ENCODE measurements around the gene AGPAT1.
"Not testable (repeated sequence)": the region's sequence is repeated elsewhere in the genome, so short reads cannot be mapped to it uniquely, and the experiment has no call there.

The AGPAT1 gene, protein sequence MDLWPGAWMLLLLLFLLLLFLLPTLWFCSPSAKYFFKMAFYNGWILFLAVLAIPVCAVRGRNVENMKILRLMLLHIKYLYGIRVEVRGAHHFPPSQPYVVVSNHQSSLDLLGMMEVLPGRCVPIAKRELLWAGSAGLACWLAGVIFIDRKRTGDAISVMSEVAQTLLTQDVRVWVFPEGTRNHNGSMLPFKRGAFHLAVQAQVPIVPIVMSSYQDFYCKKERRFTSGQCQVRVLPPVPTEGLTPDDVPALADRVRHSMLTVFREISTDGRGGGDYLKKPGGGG

DNA sequence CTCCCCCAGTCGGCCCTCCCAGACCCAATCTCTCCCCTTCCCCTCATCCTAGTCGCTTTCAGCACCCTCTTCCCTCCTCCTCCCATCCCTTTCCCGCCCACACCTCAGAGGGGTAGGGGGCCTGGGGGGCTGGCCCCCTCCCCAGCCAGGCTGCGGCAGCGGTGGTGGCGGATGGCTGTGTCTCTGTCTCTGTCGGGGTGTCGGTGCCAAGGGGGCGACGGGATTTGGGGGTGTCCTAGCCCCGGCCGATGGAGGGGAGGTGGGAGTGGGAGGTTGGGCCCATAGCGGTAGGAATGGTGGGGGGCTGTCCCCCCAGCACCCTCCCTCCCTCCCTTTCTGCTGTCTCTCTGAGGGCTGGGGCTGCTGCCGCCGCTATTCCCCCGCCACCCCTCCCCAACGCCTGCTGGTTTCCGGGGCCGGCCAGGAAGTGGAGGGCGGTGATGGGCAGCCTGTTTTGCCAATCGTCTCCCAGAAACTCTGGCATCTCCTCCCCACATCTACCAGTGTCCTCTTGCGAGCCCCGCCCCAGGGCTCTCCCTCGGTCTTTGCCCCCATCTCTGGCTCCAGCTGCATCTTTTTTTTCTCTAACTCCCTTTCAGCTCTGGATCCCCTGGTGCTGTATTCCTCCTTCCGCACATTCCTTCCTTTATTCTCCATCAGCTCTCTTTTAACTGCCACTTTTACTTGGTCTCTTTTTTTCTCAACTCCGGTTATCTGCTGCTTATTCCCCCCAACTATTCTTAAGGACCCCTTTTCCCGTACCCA lies at the start of gene AGPAT1:
AGPAT1 (minus strand) TSS at position 374 of the 765 bp plus-strand sequence. CDS start 4,588 bp downstream, outside the sequence.
- peak; percentile 94 for DNase-seq (ENCODE audit: low spot score)

DNA sequence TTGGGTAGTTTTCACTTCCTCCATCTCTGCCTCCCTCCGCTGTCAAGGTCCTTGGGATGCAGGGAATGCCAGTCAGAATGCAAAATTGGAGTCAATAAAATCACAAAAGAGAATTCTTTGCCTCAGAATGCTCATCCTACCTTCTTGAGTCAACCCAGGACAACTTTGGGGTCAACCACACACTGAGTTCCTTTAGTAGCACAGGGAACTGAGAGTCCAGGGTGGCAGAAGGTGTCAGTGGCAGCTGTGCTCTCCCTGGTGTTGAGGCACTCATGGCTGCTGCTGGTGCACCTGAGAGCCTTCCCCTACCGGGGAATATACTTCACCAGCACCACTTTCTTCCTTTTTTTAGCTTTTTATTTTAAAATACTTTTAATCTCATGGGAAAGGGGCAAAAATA lies 48.8 kb upstream of the AGPAT1 start:
- no peak for DNase-seq (ENCODE audit: low spot score)

DNA sequence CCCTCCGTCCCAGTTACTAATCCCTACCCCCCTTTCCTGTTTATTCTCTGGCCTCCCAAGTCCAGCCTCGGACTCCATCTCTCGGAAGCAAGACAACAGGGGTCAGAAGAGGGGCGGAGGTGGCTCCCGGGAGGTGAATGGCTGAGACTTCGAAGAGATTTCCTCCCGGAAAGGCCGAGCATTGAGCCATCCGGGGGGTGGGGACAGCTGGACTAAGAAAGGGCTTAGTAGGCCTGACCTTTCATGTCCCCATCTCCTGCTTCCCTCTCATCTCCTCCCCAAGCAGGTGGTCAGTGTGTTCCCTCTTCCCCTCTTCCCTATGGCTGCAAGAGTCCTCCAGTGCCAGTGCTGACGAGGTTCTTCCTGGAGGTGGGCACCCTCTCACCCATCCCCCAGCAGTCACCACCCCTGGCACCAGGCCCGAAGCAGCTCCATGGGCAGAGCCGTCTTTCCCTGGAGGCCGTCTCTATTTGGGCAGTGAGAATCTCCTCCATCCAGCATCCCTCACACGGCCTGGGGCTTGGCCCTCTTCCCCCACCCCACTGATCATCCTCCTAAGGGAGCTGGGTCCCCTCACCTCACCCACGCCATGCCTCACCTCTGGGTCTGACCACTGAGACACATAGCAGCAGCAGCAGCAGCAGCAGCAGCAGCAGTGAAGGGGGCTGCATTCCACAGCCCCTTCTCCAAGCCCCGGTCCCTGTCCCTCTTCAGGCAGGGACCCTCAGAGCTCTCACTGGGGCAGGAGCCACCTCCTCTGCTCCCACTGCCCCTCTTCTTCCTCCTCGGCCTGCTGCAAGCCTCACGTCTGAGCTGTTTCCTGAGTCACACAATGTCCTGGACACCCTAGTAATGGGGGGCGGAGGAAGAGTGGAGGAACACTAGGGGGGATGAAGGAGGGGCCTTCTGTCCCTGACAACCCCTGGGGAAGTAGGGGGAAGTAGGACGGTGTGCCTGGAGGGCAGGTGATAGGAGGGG lies 47.7 kb upstream of the AGPAT1 start, which contains the start of gene NOTCH4:
NOTCH4 (minus strand) TSS at position 810 of the 978 bp plus-strand sequence; CDS start at position 671, 139 bp downstream.
- no peak for DNase-seq (ENCODE audit: low spot score)

DNA sequence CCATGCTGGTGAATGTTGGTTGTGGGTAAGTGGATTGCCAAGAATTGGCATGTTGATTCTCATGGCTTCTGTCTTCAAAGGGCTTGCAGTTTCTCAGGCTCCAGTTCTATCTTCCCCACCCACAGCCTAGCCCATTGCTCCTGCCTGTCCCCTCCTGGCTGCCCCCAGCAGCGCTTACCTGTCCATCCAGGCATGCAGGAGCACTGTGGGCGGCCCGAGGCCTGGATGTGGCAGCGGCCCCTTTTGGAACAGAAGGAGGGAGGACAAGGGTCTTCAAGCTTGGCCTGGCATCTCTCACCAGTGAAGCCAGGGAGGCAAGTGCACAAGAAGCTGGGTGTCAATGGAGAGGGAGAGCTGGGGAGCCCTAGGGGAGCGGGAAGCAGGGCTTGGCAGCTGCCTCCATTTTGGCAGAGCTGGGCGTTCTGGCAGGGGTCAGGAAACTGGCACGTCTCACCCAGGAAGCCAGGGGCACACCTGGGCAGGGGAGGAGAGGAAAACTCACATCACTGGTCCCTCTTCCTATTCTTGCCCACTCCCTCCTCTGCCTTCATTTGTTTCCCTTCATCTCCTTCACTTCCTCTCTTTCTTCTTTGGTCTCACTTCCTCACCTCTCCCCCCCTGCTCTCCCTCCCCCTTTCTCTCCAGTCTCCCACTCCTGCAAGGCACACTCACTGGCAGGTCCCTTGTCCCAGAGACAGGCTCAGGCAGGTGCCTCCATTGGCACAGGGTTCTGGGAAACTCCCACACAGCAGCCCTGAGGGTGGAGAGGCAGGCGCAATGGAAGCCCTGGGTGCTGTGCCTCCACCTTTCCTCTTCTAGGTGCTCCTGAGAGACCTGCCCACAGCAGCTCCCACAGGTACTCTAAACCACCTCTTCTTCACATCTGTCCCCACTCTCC lies 46.7 kb upstream of the AGPAT1 start:
- DNase-seq (ENCODE audit: low spot score), result no peak

DNA sequence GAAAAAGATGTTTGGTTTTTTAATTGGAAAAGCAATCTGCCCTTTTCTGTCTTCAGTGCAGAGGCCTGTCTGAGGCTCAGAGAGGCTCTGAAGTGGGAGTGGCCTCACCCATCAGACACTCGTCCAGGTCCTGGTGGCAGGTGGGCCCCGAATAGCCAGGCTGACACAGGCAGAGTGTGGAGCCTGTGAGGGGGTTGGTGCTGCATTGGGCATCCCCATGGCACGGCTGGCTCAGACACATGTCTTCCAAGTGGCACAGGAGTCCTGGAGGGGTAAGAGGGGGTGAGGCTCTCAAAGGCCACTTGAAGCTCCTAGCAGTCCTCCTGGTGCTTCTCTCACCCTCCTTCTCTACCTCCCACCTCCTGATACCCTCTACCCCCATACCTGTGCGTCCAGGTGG lies 44.1 kb upstream of the AGPAT1 start:
- DNase-seq (ENCODE audit: low spot score), result no peak

DNA sequence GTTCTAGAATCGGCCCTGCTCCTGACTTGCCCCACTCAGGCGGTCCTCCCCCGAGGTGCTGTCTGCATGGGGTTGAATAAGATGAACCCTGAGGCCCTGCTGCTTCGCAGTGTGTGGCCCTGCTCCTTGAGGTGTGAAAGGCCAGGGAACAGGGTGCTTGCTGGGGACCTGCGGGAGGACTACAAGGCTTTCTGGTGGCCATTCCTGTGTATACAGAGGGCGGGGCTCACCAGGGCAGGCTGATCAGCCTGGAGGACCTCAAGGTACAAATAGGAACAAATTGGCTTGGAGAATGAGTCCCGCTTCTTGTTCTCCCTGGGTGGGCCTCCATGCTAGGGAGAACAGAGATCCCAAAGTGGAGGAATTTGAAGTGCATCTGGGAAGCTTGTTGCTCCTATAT lies 42.3 kb upstream of the AGPAT1 start:
- no peak for DNase-seq (ENCODE audit: low spot score)

DNA sequence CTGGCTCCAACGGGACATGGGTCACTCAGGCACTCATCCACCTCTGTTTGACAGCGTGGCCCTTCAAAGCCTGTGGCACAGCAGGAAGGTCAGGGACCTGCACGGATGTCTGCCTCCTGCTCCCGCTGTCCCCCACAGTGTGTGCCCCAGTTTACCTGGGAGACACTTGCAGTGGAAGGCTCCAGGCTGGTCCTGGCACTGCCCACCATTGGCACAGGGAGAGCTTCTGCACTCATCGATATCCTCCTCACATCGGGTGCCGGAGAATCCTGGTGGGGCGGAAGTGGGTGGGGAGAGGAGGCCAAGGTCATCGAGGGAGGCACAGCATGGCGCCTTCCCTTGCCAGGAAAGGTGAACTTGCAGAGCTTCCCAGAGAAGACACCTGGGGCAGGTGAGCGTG lies 41.1 kb upstream of the AGPAT1 start:
- DNase-seq (ENCODE audit: low spot score), result no peak

DNA sequence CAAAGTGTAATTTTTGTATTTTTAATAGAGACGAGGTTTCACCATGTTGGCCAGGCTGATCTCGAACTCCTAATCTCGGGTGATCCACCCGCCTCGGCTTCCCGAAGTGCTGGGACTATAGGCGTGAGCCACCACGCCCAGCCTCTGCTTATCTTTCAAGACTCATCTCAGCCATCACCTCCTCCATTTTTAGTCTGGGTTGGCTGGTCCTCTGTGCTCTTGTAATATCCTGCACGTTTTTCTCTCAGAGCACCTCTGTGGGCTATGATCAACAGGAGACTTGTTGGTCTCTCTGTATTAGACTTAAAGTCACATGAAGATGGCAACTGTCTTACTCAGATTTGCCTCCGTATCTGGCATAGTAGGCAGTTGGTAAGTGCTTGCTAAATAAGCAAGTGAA lies 40.4 kb upstream of the AGPAT1 start:
- DNase-seq (ENCODE audit: low spot score), result no peak

DNA sequence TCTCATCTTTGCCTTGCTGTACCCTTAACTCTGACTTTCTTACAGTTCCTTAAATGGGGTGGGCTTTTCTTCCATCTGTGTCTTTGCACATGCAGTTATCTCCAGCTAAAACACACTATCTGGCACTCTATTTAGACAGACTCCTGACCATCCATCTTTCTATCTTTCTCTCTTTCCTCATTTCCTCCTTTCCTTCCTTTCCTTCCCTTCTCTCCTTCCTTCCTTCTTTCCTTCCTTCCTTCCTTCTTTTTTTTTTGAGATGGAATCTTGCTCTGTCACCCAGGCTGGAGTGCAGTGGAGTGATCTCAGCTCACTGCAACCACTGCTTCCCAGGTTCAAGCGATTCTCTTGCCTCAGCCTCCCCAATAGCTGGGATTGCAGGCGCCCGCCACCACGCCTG lies 39.7 kb upstream of the AGPAT1 start:
- no peak for DNase-seq (ENCODE audit: low spot score)

DNA sequence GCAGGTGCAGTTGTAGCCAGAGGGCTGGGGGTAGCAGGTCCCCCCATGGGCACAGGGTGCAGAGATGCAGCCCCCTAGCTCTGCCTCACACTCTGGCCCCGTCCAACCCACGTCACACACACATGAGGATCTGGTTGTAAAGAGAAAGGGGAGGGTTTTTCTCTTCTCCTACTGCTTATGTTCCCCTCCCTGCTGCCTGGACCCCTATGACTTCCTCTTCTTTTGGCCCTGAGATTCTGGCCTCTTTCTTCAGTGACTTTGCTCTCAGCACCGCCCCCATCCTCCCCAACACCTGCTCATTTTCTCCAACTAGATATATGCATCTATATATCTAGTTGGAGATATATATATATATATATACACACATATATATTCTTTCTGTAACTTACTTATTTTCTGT lies 38.2 kb upstream of the AGPAT1 start:
- no peak for DNase-seq (ENCODE audit: low spot score)

DNA sequence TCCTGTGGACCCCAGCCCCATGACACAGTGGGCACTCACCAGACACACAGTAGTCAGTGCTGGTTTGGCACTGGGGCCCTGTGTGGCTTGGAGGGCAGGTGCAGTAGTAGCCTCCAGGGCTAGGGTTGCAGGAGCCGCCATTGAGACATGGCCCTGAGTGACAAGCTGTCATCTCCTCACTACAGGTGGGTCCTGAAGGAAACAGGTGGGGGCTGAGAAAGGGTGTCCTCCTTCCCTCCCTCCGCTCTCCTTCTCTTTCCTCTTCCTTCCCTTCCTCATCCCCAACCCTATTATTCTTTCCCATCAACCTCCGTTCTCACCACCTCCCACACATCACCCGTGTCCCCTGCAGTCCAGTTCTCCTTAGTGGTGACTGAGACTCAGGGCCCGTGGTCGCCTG lies 37.8 kb upstream of the AGPAT1 start:
- DNase-seq (ENCODE audit: low spot score), result no peak

DNA sequence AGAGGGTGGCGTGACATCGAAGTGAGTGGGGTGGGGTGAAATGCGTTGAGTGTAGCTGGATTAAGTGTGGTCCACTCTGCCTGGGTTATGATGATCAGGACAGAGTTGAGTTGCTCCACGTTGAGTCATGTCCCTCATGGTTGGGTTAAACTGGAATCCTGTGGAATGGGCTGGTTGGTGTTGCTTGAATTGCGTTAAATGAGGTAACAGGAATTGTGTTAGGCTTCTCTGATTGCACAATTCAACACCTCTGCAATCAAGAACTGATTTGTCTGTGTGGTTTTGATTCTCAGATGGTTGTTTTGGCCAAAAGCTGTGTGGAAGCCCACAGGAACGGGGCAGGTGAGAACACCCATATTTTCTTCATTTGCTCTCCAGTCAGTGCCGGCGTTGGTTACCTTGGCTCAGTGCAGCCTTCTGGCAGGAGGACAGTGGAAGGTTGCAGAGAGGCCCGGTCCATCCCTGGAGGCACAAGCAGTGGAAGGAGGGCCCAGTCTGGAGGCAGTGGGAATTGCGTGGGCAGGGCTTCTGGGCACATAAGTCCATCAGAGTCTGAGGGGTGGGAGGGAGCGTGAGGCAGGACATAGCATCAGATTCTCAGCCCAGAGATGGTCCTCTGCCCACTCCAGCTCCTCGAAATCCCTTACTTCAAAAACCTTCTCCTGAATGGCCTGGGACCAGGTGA lies 36.3 kb upstream of the AGPAT1 start:
- no peak for DNase-seq (ENCODE audit: low spot score)

DNA sequence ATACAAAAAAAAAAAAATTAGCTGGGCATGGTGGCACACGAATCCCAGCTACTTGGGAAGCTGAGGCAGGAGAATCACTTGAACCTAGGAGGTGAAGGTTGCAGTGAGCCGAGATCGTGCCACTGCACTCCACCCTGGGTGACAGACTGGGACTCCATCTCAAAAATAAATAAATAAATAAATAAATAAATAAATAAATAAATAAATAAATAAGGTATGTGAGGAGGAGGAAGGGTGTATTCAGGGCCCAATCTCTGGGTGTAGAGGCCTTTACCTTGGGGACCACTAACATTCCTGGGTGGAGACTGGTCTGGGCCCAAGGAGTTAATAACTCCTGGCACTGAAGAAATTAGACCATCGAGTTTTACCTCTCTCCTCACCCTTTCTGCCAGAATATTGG lies 35.5 kb upstream of the AGPAT1 start:
- not testable (repeated sequence) for DNase-seq (ENCODE audit: low spot score)

DNA sequence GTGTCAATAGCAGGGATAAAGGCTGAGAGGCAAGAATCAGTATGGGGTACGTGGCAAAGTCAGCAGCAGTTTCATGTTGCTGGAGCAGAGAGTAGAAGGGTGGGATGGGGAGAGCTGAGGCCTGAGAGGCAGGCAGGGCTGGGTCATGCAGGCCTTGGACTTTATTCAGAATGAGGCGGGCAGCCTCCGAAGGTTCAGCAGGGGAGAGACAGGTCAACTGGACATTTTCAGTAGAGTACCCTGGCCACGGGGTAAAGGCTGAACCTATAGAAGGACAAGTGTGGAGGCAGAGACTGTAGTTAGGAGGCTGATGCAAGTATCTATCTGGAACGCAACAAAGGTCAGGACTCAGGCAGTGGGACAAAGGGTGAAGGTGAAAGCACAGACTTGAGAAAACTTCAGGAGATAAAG lies 34.3 kb upstream of the AGPAT1 start:
- DNase-seq (ENCODE audit: low spot score), result no peak

DNA sequence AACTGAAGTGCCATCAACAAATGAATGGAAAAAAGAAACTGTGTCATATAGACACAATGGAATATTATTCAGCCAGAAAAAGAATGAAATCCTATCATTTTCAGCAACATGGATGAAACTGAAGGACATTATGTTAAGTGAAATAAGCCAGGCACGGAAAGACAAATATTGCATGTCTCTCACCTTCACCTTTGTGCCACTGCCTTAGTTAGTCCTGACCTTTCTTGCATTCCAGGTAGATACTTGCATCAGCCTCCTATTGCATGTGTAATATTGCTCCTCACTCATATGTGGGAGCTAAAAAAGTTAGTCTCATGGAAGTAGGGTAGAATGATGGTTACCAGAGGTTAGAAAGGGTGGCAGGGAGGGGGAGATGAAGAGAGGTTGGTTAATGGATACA lies 33.1 kb upstream of the AGPAT1 start:
- DNase-seq (ENCODE audit: low spot score), result no peak

DNA sequence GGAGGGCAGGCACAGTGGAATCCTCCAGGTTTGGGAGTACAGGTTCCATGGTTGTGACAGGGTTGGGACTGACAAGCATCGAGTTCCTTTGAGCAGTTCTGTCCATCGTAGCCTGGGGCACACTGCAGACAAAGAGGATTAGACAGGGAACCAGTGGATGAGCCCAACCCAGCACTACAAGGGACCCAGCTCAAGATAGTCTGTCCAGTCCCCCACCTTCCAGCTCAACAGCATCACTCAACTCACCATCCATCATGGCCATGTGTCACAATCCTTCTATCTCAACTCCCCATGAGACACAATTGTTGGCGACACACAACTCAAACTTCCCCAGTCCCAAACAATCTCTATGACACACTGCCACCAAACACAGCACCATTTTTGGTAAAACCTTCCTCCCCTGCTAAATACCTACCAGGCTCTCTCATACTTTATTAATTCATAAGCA lies 28.4 kb upstream of the AGPAT1 start:
- no peak for DNase-seq (ENCODE audit: low spot score)

DNA sequence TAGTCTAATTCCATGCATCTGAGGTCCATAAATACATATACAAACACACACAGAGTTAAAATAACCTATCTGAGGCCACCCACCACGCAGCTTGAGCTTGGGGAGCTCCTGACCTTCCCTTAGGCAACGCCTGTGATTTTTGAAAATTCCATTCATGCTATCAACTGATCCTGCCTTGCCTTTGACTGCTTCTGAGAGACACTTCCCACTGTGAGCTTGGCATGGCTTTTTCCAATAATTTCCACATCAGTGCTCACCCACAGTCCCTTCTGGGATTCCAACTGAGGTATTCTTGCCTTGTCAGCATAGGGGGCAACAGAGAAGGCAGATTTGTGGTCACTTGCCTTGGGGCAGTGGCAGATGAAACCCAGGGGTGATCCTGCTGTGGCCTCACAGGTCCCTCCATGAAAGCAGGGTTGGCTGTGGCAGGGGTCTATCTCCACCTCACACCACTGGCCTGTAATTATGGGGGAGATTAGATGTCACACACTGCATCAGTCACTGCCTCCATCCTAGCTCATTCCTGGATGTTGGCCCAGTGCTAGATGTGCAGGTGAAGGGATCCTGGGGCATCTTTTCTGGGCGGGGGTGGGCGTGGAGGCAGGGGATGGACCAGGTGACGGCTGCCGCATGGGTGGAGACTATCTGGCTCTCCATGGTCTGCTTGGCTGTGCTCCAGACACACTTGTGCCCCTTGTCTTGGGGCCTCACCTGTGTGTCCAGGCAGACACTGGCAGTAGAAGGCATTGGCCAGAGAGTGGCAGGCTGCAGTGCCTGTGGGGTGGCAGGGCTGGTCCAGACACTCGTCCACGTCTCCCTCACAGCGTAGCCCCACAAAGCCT lies 27.8 kb upstream of the AGPAT1 start:
- DNase-seq (ENCODE audit: low spot score), result no peak

DNA sequence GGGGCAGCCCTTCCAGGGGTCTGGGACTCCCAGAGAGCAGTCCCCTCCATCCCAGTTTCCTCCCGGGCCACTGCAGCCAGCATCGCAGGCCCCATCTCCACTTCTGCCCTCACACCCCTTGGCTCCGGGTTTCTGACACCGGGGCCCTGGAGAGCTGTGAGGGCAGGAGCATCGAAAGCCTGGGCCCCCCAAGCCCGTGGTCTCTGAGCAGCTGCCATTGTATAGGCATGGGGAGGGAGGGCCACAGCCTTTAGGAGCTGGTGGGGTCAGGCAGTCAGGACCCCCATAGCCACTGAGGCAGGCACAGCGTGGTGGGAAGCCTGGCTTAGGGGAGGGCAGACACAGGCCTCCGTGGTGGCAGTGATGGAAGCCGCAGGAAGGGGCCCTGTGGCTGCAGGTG lies 26.3 kb upstream of the AGPAT1 start:
- no peak for DNase-seq (ENCODE audit: low spot score)

DNA sequence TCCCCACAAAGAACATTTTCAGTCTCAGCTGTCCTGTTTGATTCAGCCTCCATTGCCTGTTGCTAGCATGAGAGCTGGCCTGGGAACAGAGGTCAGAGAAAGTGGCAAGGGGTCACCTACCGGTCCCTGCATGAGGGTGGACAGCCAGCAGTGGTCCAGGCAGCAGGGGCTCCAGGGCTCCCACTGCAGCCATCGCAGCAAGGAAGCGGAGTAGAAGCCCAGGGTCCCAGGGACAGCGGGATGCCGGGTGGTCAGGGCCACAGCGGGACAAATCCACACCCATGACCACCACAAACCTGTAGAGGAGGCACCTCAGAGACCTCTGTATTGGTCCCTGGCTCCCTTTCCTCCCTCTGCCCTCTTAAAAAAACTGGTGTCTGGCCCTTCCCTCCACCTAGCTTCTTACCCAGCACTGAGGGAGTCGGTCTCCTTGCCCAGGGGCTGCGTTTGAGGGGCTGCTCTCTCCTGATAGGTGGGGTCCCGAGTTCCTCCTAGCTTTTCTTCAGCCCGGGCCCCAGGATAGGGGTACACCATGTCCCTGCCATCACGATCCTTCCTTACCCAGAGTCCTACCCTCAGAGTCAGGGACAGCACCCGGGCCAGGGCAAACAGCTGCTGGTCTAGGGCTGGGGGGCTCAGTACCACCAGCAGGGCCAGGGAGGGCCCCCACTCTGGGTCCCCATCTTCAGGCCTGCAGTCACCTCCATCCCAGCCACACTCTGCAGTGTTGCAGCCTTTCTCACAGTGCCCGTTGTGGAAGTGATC lies 25.0 kb upstream of the AGPAT1 start:
- DNase-seq (ENCODE audit: low spot score), result no peak
